Ovary (tissue), 3 donors: ENCODE measurements around the gene PLCB3.
A peak's percentile ranks its signal among the peaks of the same experiment; 100 is the strongest.

Source experiments
- CTCF ChIP-seq, 3 donors: fragments of 450-650 bp in 2 of 3; fragments of 200-600 bp in 1 of 3; IDR thresholded peaks; one replicate each; pipeline versions ENCODE4 v1.5.1 to v1.8.0; 2016 to 2022; ENCODE audit warnings: antibody characterized with exemption in 3 of 3, mild to moderate bottlenecking in 1 of 3
- EP300 ChIP-seq: sonication (generic); formaldehyde crosslinking; IDR thresholded peaks from one replicate; pipeline ENCODE4 v1.6.1; 2017; ENCODE audit warnings: antibody characterized with exemption
- POLR2A ChIP-seq: fragments of 450-650 bp; IDR thresholded peaks from one replicate; pipeline ENCODE4 v1.6.1; 2017; ENCODE audit warnings: antibody characterized with exemption, mild to moderate bottlenecking, moderate library complexity
- donor health status: DM: no; HTN: no; CAD: no.

GRCh38 chr11:64304316-64305072 is 53.2 kb downstream of the PLCB3 start:
- TF ChIP-seq EP300 (no peak), CTCF (IDR thresholded peaks at IDR 0.05) (peak; percentile 74 to 87 (median 81)), POLR2A (peak; percentile 5)
